Putamen (tissue), 1 donor: ENCODE results near the gene NUAK1.
A peak's percentile ranks its signal among the peaks of the same experiment; 100 is the strongest.

Experiments
- DNase-seq: peaks from one replicate; pipeline ENCODE4 v3.0.0-alpha.2; 2016; ENCODE audit warnings: low spot score

The NUAK1 gene

DNA sequence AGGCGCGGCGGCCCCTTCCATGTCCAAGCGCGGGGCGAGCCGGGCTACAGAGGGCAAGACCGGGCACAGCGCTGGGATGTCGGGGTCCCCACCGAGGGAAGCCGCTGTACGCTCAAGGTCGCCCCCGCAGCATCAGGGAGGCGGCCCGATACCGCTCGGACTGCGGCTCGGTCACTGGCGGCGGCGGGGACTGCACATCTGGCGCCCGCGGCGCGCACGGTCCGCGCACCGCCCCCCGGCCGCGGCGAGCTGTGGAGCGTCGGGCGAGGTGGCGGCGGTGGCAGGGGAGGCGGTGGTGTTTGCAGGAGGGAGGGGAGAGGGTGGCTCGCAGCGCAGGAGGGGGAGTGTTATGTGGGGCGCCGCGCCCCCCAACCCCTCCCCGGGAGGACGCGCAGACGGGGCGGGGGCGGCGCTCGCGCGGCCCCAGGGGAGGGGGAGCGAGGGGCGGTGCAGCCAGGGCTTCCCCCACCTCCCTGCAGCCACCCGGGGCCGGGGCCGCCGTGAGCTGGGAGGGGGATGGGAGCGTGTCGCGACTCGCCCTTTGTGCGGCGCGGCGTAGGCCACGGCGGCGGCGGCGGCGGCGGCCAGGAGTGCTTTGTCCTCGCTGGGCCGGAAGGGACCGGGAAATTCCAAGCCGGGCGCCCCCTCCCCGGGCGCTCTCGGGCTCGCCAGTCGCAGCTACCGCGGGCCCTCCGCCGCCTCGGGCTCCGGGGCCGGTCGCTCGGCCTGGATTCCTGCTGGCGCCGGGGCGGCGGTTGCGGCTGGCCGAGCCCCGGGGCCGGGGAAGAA, at the start of gene NUAK1:
Gene NUAK1, minus strand, starts transcription at position 322 of the 789 bp plus-strand sequence. Its CDS starts 301 bp downstream, at position 21.
- DNase-seq = peak; percentile 86

DNA sequence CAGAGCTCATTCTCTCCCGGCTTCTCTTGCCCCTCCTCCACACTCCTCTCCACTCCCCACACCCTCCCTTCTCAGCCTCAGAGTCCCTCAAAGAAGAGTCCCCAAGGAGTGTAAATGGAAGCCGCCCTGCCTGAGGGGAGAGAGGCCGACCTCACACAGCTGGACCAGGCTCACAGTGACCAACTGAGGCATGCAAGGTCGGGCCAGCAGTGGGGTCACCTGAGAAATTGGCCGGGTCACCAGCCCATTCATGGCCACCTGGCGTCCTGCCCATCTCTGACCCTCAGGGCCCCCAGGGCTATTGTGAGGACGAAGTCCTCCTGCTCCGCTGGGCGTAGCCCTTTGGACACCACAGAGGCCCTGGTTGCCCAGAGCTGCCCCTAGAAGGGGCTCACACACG, 49.5 kb upstream of the NUAK1 start:
- no peak for DNase-seq

GRCh38 chr12:106187842-106188241, 49.1 kb upstream of the NUAK1 start:
- no peak for DNase-seq

- DNase-seq = no peak
Measured at GRCh38 chr12:106187155-106187789, 48.5 kb upstream of the NUAK1 start.

DNA sequence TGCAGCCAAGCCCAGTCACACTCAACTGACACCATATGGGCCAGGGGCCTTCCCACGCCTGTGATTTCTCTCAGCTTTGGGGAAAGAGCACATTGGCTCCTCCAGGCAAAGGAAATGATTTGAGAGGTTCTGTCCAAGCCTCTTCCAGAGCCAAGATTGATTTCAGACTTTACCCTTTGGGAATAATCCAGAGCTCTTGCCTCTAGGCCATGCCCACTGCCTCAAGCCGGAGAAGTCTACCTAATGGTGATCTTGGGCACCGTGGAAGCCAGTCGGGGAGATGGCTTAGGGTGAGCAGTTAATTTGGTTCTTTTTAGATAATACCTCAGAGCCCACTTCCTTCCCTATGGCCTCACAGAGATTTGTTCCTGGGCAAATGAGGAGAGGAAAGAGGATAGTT, 45.0 kb upstream of the NUAK1 start:
- DNase-seq = no peak

DNA sequence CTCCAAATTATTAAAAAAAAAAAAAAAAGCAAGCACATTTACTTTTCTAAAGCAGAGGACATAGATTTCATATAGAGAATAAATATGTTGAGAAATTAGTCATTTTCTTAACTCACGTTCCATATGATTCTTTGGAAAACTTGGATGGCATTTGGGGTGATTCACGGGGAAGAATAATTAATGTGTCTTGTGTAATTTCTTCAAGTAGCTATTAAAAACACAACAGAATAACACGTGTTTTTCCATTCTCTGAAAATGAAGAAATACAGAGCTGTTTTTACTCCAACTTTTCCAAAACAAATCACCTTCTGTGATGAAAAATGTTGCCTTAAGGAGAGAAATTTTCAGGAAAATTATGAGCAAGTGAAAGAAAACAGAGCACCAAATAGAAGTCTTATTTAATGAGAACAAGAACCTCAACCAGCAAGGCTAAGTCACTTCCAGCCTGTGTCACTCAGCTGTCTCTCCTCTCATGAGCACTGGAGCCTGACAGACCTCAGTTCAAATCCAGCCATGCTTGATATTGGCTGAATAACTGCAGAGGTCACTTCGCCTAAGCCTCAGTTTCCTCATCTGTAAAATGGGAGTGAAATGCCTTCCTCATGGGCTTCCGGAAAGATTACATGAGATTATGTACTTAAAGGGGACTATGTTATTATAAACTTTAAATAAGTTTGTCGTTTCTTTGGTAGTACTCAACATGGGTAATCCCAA, 42.8 kb upstream of the NUAK1 start:
- no peak for DNase-seq

- no peak for DNase-seq
Measured at GRCh38 chr12:106179086-106179485, 40.3 kb upstream of the NUAK1 start.

GRCh38 chr12:106178562-106178961, 39.8 kb upstream of the NUAK1 start:
- no peak for DNase-seq

DNA sequence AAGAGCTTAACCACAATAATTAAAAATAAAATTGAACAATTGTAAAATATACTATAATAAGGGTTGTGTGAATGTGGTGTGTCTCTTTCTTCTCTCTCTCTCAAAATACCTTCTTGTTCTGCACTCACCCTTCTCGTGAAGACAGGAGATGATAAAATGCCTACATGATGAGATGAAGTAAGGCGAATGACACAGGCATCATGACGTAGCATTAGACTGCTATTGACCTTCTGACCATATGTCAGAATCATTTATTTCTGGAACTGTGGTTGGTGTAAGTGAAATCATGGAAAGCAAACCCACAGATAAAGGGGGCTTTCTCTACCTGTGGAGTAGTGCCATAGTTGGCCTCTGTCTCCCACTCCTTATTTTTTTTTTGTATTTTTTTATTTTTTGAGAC, 37.8 kb upstream of the NUAK1 start:
- DNase-seq = no peak

DNA sequence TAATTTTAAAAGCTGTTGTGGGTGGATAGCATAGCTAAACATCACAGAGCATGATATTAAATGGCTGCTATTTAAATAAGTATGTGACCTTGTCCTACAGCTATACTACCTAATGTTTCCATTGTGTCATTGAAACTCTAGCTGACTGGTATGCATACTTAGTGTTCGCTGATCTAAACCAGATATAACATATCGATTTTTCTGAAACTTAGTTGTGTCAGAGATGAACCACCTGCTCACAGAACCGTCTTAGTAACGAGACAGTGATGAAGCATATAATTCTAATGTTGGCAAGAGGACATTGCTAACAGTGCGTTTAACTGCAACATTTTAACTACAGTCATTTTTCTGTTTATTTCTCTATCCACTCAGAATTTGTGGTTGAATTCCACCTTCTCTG, 36.1 kb upstream of the NUAK1 start:
- DNase-seq = no peak

GRCh38 chr12:106173442-106173841, 34.7 kb upstream of the NUAK1 start:
- DNase-seq = no peak

DNA sequence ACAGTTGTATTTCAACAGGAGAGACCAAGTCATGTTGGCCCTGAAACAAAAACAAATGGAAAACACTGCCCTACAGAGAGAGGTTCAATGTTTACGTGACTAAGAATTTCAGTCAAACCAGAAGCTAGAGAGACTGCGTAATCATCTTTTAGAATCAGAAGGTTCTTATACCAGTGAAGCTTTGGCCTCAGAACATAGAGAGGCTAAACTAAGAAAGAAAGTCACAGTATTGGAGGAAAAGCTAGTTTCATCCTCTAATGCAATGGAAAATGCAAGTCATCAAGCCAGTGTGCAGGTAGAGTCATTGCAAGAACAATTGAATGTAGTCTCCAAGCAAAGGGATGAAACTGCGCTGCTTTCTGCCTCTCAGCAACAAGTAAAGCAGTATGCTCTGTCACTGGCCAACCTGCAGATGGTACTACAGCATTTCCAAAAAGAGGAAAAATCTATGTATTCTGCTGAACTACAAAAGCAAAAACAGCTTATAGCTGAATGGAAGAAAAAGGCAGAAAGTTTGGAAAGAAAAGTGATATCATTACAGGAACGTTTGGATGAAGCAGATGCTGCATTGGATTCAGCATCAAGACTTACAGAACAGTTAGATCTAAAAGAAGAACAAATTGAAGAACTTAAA, 32.5 kb upstream of the NUAK1 start:
- no peak for DNase-seq

GRCh38 chr12:106170285-106170684, 31.5 kb upstream of the NUAK1 start:
- DNase-seq = no peak

DNA sequence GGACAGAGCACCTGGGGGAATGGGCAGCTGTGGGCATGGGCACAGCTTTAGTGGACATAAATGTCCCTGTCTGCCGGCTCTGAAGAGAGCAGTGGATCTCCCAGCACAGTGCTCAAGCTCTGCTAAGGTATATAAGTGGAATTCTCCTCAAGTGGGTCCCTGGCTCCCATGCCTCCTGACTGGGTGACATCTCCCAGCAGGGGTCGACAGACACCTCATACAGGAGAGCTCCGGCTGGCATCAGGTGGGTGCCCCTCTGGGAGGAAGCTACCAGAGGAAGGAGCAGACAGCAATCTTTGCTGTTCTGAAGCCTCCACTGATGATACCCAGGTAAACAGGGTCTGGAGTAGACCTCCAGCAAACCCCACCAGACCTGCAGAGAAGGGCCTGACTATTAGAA, 25.0 kb upstream of the NUAK1 start:
- no peak for DNase-seq

DNA sequence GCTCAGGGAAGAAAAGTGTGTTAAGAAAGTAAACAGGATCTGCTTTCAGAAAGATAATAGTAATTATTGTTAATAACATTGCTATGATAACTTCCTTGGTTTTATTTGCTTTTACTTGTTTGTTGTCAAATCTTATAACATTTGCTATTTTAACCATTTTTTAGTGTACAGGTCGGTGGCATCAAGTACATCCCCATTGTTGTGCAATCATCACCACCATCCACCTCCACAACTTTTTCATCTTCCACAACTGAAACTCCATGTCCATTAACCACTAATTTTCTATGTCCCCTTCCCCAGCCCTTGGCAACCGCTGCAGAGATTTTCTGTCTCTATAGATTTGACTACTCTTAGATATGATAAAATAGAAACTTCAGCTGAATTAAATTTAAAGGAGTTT, 22.7 kb upstream of the NUAK1 start:
- DNase-seq = no peak

- no peak for DNase-seq
Measured at GRCh38 chr12:106160915-106161314, 22.2 kb upstream of the NUAK1 start.

DNA sequence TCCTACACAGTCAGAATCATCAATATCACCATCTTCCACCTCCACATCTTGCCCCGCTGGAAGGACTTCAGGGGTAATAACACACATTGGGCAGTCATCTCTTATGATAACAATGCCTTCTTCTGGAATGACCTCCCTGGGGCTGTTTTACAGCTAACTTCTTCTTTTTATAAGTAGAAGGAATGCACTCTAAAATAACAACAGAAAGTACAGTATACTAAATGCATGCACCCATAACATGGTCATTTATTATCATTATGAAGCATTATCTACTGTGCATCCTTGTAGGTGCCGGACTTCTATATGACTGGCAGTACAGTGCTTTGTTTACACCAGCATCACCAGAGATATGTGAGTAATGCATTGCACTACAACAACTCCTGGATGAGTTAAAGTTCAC, 19.0 kb upstream of the NUAK1 start:
- DNase-seq = no peak

DNA sequence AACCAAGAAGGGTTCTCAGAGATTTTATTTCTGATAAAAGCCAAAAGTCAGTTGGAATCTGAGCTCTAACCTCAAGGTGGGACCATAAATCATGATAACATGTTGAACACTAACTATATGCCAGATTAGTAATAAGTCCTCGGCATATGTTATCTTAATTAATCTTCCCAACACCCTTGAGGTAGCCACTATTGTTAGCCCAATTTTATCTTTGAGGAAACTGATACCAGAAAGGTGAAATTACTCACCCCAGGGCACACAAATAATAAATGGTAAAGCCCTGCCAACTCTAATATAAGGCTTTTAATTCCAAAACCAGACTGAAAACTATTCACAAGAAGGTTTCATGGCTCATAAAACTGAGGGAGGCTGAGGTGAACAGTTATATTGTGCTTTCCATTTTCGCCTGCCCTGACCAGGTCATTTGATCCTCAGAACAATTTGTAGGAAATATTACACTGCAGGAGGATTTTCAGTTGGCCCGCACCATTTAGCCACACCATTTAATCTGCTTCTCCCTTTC, 16.1 kb upstream of the NUAK1 start:
- DNase-seq = no peak

- DNase-seq = no peak
Measured at GRCh38 chr12:106152334-106152733, 13.6 kb upstream of the NUAK1 start.

DNA sequence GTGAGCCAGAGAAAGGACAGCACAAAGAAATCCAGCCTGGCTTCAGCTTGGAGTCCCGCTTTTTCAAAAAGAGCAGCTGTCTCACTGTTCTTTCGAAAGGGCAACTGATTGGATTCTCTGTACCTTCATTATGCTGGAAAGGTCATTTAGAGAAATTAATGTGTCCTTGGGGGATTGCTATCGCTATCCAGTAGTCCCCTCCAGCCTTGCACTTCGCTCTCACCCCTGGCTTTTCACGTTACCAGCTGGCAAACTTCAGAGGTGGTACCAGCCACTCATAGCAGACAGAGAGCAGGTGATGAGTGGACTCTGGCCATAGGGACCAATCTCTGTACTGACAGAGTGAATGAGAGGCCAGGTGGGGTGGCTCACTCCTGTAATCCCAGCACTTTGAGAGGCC, 11.8 kb upstream of the NUAK1 start:
- DNase-seq = no peak

GRCh38 chr12:106149096-106149784, 10.5 kb upstream of the NUAK1 start:
- peak; percentile 36 for DNase-seq

- peak; percentile 50 for DNase-seq
Measured at GRCh38 chr12:106147956-106148355, 9.2 kb upstream of the NUAK1 start.
